Measurements from ENCODE around the gene EML1.

DNA sequence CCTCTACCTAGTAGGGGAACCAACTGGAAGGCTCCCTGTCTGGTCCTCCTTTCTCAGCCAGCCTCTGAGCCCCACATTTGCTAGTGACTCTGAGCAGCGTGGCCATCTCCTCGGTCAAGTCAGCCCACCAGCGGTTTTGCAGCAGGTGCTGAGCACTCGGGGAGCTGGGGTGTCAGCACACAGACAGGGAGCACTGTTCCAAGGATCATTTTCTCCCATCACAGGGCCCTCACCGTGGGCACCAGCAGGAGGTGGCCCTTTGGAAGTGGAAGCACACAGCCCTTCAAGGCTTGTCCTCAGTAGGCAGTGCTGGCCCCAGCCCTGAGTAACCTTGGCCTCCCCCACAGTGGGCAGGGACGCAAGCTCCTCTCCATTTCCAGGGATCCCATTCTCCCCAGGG, 24.1 kb upstream of the EML1 start:
- TF ChIP-seq, protein P1, sequence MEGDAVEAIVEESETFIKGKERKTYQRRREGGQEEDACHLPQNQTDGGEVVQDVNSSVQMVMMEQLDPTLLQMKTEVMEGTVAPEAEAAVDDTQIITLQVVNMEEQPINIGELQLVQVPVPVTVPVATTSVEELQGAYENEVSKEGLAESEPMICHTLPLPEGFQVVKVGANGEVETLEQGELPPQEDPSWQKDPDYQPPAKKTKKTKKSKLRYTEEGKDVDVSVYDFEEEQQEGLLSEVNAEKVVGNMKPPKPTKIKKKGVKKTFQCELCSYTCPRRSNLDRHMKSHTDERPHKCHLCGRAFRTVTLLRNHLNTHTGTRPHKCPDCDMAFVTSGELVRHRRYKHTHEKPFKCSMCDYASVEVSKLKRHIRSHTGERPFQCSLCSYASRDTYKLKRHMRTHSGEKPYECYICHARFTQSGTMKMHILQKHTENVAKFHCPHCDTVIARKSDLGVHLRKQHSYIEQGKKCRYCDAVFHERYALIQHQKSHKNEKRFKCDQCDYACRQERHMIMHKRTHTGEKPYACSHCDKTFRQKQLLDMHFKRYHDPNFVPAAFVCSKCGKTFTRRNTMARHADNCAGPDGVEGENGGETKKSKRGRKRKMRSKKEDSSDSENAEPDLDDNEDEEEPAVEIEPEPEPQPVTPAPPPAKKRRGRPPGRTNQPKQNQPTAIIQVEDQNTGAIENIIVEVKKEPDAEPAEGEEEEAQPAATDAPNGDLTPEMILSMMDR (IDR thresholded peaks at IDR 0.05) = no peak
- no peak for TF ChIP-seq RELA (CRISPR knock-in tag; IDR thresholded peaks at IDR 0.05; ENCODE audit: borderline replicate concordance)
- no peak for TF ChIP-seq TEAD4 (CRISPR knock-in tag; IDR thresholded peaks at IDR 0.05)
- no peak for TF ChIP-seq JUN (CRISPR knock-in tag; IDR thresholded peaks at IDR 0.05)
- no peak for TF ChIP-seq ELF4 (CRISPR knock-in tag; IDR thresholded peaks at IDR 0.05; ENCODE audit: low read depth)
- no peak for TF ChIP-seq ESRRA (CRISPR knock-in tag; IDR thresholded peaks at IDR 0.05; ENCODE audit: borderline replicate concordance)
- TF ChIP-seq NFYB (CRISPR knock-in tag; conservative IDR thresholded peaks at IDR 0.05; ENCODE audit: low read depth) = no peak
- no peak for TF ChIP-seq SP1 (CRISPR knock-in tag; conservative IDR thresholded peaks at IDR 0.05)
- TF ChIP-seq, protein P2, sequence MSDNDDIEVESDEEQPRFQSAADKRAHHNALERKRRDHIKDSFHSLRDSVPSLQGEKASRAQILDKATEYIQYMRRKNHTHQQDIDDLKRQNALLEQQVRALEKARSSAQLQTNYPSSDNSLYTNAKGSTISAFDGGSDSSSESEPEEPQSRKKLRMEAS (CRISPR knock-in tag; IDR thresholded peaks at IDR 0.05) = no peak
- TF ChIP-seq FOXJ3 (CRISPR knock-in tag; IDR thresholded peaks at IDR 0.05; ENCODE audit: borderline replicate concordance) = no peak

Measured in WTC11 (cell line).